GM18499 (cell line): ENCODE measurements around the gene TMEM134.
A peak's percentile ranks its signal among the peaks of the same experiment; 100 is the strongest.
"Not testable (repeated sequence)": the region's sequence is repeated elsewhere in the genome, so short reads cannot be mapped to it uniquely, and the experiment has no call there.

ENCODE experiments used
- ATAC-seq: cut with Tn5 transposase; IDR thresholded peaks from one replicate; pipeline ENCODE4 v1.9.1; 2021; ENCODE audit warnings: moderate number of reproducible peaks; ENCODE audit not compliant: insufficient read depth, unreplicated experiment

Gene TMEM134

GRCh38 chr11:67428052-67429001, 40.7 kb downstream of the TMEM134 start, which contains the start of gene RPS6KB2:
Gene RPS6KB2, plus strand, starts transcription at chr11:67428494. Its CDS starts 52 bp downstream, at chr11:67428546.
- ATAC-seq = peak; percentile 55

DNA sequence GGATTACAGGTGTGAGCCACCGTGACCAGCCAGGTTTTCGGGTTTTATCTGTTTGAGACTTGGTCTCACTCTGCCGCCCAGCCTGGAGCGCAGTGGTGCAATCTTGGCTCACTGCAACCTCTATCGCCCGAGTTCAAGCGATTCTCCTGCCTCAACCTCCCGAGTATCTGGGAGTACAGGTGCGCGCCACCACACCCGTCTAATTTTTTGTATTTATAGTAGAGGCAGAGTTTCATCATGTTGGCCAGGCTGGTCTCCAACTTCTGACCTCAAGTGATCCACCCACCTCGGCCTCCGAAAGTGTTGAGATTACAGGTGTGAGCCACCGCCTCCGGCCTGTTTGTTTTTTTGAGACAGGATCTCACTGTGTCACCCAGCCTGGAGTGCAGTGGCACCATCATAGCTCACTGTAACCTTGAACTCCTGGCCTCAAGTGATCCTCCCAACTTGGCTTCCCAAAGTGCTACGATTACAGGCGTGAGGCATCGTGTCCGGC, 41.6 kb downstream of the TMEM134 start:
- not testable (repeated sequence) for ATAC-seq

DNA sequence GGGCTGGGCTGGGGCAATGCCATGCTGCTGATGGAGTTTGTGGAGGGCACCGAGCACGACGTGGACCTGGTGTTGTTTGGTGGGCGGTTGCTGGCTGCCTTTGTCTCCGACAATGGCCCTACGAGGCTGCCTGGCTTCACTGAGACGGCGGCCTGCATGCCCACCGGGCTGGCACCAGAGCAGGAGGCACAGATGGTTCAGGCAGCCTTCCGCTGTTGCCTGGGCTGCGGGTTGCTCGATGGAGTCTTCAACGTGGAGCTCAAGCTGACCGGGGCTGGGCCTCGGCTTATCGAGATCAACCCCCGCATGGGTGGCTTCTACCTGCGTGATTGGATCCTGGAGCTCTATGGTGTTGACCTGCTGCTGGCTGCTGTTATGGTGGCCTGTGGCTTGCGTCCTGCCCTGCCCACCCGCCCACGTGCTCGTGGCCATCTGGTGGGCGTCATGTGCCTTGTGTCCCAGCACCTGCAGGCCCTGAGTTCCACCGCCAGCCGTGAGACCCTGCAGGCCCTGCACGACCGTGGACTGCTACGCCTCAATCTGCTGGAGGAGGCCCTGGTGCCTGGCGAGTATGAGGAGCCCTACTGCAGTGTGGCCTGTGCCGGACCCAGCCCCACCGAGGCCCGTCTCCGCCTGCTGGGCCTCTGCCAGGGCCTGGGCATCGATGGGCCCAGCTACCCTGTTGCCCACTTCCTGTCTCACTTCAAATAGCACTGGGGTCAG, 45.0 kb downstream of the TMEM134 start:
- no peak for ATAC-seq

DNA sequence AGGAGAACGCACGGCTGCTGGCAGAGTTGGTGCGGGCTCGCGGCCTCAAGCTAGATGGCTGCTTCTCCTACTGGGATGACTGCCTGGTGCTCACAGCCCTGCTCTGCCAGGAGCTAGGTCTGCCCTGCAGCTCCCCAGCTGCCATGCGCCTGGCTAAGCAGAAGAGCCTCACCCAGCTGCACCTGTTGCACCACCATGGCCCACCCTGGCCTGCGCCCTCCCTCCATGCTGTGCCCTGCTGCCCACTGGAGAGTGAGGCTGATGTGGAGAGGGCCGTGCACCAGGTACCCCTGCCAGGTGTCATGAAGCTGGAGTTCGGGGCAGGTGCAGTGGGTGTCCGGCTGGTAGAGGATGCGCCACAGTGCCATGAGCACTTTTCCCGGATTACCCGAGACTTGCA, 45.6 kb downstream of the TMEM134 start:
- no peak for ATAC-seq

- no peak for ATAC-seq
Measured at GRCh38 chr11:67422891-67423290, 46.2 kb downstream of the TMEM134 start.

GRCh38 chr11:67421430-67422031, 47.5 kb downstream of the TMEM134 start:
- no peak for ATAC-seq

DNA sequence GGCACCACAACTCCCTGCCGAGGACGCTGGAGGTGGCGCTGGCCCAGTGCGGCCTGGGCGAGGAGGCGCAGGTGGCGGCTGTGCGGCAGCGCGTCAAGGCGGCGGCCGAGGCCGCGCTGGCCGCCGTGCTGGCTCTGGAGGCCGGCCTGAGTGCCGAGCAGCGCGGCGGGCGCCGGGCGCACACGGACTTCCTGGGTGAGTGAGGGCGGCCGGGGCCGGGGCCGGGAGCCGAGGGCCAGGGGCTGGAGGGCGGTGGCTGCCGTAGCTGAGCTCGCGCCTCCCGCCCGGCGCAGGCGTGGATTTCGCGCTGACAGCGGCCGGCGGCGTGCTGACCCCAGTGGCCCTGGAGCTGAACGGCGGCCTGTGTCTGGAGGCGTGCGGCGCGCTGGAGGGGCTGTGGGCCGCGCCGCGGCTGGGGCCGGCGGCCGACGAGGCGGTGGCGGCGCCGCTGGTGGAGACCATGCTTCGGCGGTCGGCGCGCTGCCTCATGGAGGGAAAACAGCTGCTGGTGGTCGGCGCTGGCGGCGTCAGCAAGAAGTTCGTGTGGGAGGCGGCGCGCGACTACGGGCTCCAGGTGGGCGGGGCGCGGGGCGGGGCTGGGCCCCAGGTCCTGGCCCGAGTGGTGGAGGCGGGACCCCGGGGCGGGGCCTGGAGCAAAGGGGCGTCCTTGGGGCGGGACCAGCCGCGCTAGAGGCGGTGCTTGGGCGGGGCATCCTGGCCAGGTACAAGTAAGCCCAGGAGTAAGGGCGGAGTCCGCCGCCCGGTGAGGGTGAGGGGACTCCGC, 48.2 kb downstream of the TMEM134 start:
- peak; percentile 48 for ATAC-seq

- no peak for ATAC-seq
Measured at GRCh38 chr11:67420147-67420645, 48.9 kb downstream of the TMEM134 start.

DNA sequence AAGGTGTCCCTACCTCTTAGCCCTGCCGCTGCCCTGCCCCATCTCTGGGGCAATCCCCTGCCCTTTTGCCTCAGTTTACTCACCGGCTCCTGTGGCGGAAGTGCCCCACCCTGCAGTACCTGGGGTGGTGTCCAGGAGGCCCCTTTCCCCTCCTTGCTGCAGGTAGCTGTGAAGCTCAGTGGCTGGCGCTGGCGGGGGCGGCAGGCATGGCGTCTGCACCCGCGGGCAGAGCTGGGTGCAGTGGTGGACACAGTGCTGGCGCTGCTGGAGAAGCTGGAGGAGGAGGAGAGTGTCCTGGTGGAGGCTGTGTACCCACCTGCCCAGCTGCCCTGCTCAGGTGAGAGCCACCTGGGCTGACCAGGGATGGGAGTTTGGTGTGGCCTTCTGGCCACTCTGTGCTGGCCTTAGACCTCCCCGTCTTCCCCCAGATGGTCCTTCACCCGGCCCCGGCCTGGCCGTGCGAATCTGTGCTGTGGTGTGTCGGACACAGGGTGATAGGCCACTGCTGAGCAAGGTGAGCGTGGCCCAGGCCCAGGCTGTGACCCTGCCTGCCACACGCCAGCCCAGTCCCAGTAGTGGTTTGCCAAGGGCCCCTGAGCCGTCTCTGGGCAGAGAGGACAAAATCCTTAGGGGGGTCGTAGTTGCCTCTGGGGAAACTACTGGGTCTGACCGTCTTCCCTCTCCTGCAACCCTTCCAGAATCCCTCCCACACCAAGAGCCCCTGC, 49.6 kb downstream of the TMEM134 start:
- no peak for ATAC-seq

GRCh38 chr11:67418476-67419281, 50.4 kb downstream of the TMEM134 start:
- no peak for ATAC-seq

DNA sequence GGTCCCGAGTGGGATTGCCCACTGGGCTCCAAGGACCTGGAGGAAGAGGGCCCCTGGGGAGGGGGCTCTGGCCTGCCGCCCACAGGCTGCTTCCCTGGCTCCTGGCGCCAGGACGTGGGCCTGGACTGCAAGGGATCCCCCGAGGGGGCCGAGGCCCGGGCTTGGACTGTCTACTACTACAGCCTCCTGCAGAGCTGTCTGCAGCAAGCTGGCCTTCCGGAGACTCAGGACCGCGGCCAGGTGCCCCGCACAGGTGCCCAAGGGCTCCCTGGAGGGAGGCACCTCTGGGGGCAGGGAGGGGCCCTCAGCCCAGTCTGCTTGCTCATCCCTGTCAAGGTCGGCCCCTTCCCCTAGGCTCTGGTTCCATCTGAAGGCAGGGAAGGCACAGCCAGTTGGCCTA, 51.6 kb downstream of the TMEM134 start:
- ATAC-seq = no peak

GRCh38 chr11:67416416-67417335, 52.4 kb downstream of the TMEM134 start:
- no peak for ATAC-seq

DNA sequence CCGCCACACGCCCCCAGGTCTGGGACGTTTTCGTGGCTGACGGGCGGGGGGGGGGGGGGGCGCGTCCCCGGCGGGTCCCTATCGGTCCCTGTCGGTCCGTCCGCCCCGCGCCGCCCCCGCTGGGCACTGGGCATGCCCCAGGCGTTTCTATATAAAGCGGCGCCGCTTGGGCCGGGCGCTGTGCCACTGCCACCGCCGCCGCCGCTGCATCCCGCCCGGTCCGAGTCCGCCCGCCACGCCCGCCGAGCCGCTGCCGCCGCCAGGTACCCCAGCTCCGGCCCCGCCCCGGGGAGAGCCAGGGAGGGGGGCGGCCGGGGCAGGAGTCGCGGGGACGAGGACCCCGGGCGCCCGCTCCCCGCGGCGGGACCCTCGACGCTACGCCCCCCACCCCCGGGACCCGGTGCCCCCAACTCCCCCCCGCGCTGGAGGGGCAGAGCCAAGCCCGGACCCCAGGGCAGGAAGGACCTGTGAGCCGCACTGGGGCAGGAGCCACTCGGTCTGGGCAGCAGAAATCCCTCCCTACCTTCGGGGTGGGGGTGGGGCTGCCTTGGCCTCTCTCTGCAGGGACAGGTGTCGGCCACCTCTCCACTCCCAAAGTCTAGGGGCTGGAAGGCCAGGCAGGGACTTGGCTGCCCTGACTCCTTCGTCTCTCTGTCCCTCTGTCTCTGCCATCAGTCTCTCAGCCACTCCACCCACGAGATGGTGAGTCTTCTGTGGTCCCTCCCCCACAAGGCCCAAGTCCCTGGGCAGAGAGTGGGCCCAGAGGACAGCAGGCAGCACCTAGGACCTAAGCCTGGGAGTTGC, 53.3 kb downstream of the TMEM134 start, which contains the start of gene CARNS1:
TSS of gene CARNS1 (plus strand) at position 178 of the 804 bp plus-strand sequence. CDS start at position 700, 522 bp downstream.
- no peak for ATAC-seq

DNA sequence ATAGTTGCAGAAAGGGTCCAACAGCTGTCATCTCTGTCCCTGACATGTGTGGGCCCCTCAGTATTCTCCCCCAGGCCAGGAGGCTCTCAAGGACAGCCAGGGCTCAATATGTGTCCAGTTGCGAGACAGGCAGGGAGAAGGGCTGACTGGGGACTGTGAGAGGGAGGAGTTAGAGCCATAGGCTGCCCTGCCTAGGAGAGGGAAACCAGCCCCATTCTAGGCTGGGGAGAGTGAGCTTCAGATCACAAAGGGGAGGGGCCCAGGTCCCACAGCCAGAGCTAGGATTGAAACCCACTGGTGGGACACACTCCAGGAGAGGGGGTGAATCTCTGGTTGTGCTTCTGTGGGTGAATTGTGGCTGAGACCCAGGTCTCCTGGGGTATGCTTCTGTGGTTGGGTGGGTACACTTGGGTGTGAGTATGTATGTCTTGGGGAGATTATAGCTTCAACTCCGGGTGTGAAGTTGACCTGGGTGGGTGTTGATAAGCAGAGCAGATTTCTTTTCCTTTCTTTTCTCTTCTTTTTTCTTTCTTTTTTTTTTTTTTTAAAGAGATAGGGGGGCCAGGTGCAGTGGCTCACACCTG, 55.7 kb downstream of the TMEM134 start:
- no peak for ATAC-seq

GRCh38 chr11:67412495-67413179, 56.4 kb downstream of the TMEM134 start:
- no peak for ATAC-seq
